Smooth muscle cell (in vitro differentiated cells): ENCODE data around the gene C14orf93. TPM values are rescaled to one million over a fixed set of nuclear protein-coding genes. Genes with fewer than 3 reads are reported as not detected.

Experiments
- DNase-seq: peaks from one replicate; lab custom pipeline; 2025; ENCODE audit not compliant: unreplicated experiment; lab: John Stamatoyannopoulos, UW
- H2AFZ ChIP-seq: fragments of 200-600 bp; sonication (generic); 2 replicates; pipeline ENCODE4 v1.6.0; 2016; ENCODE audit warnings: antibody characterized with exemption, low read depth, mild to moderate bottlenecking
- H3F3A ChIP-seq: fragments of 200-600 bp; sonication (generic); 2 replicates; pipeline ENCODE4 v1.6.0; 2017; ENCODE audit warnings: antibody characterized with exemption, low read depth
- H3K27ac ChIP-seq: fragments of 200-600 bp; sonication (generic); 2 replicates; pipeline ENCODE4 v1.5.1; 2016; ENCODE audit warnings: low read depth, mild to moderate bottlenecking
- H3K27me3 ChIP-seq: fragments of 200-600 bp; sonication (generic); 2 replicates; pipeline ENCODE4 v1.6.1; 2016; ENCODE audit warnings: low read depth, mild to moderate bottlenecking
- H3K36me3 ChIP-seq: fragments of 200-600 bp; sonication (generic); 2 replicates; pipeline ENCODE4 v1.5.1; 2016; ENCODE audit warnings: low read depth
- H3K4me1 ChIP-seq: fragments of 200-600 bp; sonication (generic); 2 replicates; pipeline ENCODE4 v1.5.1; 2016; ENCODE audit warnings: low read depth
- H3K4me2 ChIP-seq: fragments of 200-600 bp; sonication (generic); 2 replicates; pipeline ENCODE4 v1.6.0; 2016; ENCODE audit warnings: mild to moderate bottlenecking
- H3K4me3 ChIP-seq: fragments of 200-600 bp; sonication (generic); 2 replicates; pipeline ENCODE4 v1.5.1; 2016; ENCODE audit warnings: mild to moderate bottlenecking
- H3K79me2 ChIP-seq: fragments of 200-600 bp; sonication (generic); 2 replicates; pipeline ENCODE4 v1.6.0; 2016; ENCODE audit warnings: low read depth, mild to moderate bottlenecking
- H3K9ac ChIP-seq: fragments of 200-600 bp; sonication (generic); 2 replicates; pipeline ENCODE4 v1.6.0; 2016; ENCODE audit warnings: low read depth
- H3K9me3 ChIP-seq: fragments of 200-600 bp; sonication (generic); replicated peaks from 2 replicates; pipeline ENCODE4 v1.5.1; 2016; ENCODE audit warnings: low read depth
- H4K20me1 ChIP-seq: fragments of 200-600 bp; sonication (generic); 2 replicates; pipeline ENCODE4 v1.6.0; 2016; ENCODE audit warnings: low read depth
- CTCF ChIP-seq: fragments of 200-600 bp; sonication (generic); IDR thresholded peaks from 2 replicates; pipeline ENCODE4 v1.5.1; 2017; ENCODE audit warnings: borderline replicate concordance, mild to moderate bottlenecking, antibody characterized with exemption; ENCODE audit not compliant: insufficient read depth, poor library complexity, severe bottlenecking
- WGBS: methylation state at CpG from one replicate; pipeline ENCODE4 v1.1.7; 2016; ENCODE audit warnings: low lambda C conversion rate; 5-methylcytosine and 5-hydroxymethylcytosine counted together
- polyA plus RNA-seq: library from polyadenylated mRNA; unstranded; fragments of >200 nt; fragmentation: Nextera tagmentation; extraction: Ambion mirVana; gene quantifications from 2 replicates; pipeline ENCODE4 v1.2.1, GENCODE V29; 2016
- total RNA-seq: library from RNA; depleted of rRNA; stranded (reverse); fragments of >200 nt; gene quantifications from 2 replicates; pipeline ENCODE4 v1.2.3, GENCODE V29; 2014

C14orf93 gene
- total and polyA plus RNA-seq, 2 experiments from 2014 or later: 6.7 to 10.2 TPM

- H3K4me1 ChIP-seq: peaks cover 1% of the 10 kb centered on the region
- H3K9me3 ChIP-seq: no peaks in the 10 kb centered on the region
- no peak overlapping the region for H3K27ac ChIP-seq
- DNase-seq: no peak
- H3K27me3 ChIP-seq: no peaks in the 10 kb centered on the region
- H2AFZ ChIP-seq: no peak overlapping the region
- no peak overlapping the region for H3K9ac ChIP-seq
- H3F3A ChIP-seq: peaks cover 1% of the 10 kb centered on the region
- H3K79me2 ChIP-seq: no peaks in the 10 kb centered on the region
- H4K20me1 ChIP-seq: no peaks in the 10 kb centered on the region
- TF ChIP-seq CTCF: no peak
- no peak overlapping the region for H3K4me2 ChIP-seq
- no peaks in the 10 kb centered on the region for H3K36me3 ChIP-seq
- H3K4me3 ChIP-seq: no peak overlapping the region
- WGBS: 97% methylated on average over 2 of the region's 2 CpGs
Measured at GRCh38 chr14:23000860-23001259, 9.1 kb downstream of the C14orf93 start.

DNA sequence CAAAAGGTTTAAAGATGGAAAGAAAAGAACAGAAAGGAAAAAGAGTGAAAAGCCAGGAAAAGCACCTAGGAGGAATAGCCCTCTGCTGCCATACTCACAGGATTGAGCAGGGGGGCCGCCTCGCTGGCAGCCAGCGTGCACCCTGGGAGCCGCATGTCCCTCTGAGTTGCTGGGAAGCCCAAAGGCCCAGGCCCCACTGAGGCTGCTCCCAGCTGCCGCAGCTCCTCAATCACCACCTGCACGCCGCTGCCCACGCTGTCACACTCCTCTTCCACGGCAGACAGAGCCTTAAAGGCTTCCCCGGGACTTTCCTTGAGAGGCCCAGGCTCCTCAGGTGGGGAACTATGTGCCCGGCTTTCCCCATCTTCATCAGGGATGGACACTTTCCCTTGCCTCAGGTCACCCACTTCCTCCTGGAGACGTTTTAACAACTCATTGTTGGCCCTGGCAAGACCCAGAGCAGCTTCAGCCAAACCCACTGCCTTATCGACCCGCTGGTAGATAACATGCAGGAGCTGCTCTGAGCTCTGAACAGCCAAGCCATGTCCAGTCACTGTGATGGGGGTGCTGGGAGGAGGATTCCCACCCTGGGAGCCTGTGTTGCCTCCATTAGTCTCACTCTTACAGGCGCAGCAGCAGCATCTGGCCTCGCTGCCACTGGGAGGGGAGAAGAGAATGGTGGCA, 11.5 kb downstream of the C14orf93 start:
- WGBS: 90% methylated on average over 16 of the region's 16 CpGs
- no peak overlapping the region for H3K9ac ChIP-seq
- no peak overlapping the region for H3K4me2 ChIP-seq

GRCh38 chr14:22997676-22998323, 12.1 kb downstream of the C14orf93 start:
- Histone ChIP-seq H3F3A (no peaks in the 10 kb centered on the region), H3K4me1 (peaks cover 7% of the 10 kb centered on the region), H3K27me3 (no peaks in the 10 kb centered on the region), H2AFZ (no peak overlapping the region), H3K4me2 (no peak overlapping the region), H4K20me1 (no peaks in the 10 kb centered on the region), H3K36me3 (no peaks in the 10 kb centered on the region), H3K27ac (no peak overlapping the region), H3K9me3 (no peaks in the 10 kb centered on the region), H3K79me2 (no peaks in the 10 kb centered on the region), H3K4me3 (no peak overlapping the region), H3K9ac (no peak overlapping the region)
- no peak for DNase-seq
- WGBS: 94% methylated on average over 9 of the region's 9 CpGs
- TF ChIP-seq CTCF: no peak

More for the DNA sequence above, 11.5 kb downstream of the C14orf93 start:
- no peak overlapping the region for H3K4me3 ChIP-seq
- no peaks in the 10 kb centered on the region for H4K20me1 ChIP-seq
- no peaks in the 10 kb centered on the region for H3F3A ChIP-seq
- no peaks in the 10 kb centered on the region for H3K27me3 ChIP-seq
- H3K9me3 ChIP-seq: no peaks in the 10 kb centered on the region
- peaks cover 7% of the 10 kb centered on the region for H3K4me1 ChIP-seq
- no peaks in the 10 kb centered on the region for H3K36me3 ChIP-seq
- no peak overlapping the region for H2AFZ ChIP-seq
- no peak for DNase-seq
- TF ChIP-seq CTCF: no peak
- H3K27ac ChIP-seq: no peak overlapping the region
- H3K79me2 ChIP-seq: no peaks in the 10 kb centered on the region
